ENCODE data around the gene GAPVD1. TPM values are rescaled to one million over a fixed set of nuclear protein-coding genes. Genes with fewer than 3 reads are reported as not detected.

GAPVD1 gene
- total and polyA plus RNA-seq, 2 of the 13 experiments (the other 11 are each of a cell fraction or from before 2014, with no cell fraction given): 11.1 to 33.2 TPM

DNA sequence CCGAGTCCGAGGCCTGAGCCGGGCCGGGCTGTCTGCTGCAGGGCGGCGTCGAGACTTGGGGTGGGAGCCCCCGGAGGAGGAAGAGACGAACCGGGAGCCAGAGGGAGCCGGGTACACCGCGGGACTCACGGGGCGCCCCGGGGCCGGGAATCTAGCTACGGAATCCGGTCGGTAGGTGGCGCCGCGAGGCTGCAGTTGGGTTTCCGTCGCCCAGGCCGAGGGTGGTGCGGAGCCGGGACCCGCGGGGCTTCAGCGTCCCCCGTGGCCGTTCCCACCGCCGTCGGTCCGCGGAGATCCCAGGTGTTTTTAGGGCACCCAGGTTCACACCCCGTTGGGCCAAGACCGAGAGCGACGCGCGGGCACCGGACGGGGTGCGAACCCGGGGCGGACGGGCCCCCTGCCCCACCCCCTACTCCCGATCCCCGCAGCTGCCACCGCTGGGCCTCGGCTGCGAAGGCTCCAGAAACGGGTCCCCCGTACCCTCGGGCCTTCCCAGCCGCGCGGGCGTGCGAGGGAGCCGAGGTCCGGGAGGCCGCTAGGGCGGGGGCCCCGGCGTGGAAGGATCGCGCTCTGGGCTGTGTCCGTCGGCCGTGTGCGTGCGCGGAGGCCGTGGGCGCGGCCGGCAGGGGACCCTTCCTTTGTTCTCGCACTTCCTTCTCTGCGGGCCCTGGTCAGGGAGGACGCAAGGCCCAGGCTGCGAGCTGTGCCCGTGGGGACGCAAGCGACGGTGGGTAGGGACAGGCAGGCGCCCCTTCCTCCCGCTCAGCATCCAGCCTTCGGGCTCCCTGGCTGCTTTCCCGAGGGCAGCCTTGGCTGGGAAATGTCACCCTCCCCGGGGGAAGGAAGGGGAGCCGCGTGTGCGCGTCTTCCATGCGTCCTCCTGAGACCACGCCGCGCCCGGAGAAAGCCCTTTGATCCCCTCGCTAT is 146.6 kb downstream of the GAPVD1 start:
- intact Hi-C loops (cut with micrococcal nuclease; ENCODE audit: unreplicated experiment): loop anchor here (2.0 to 5.0 kb wide), 2 partner anchors 139 to 821 kb away; no protein-coding TSS in a partner anchor
- POLR2A ChIA-PET: interaction anchor here (1.5 kb wide), 1 partner anchor 167 kb away, joined by 5 read pairs; the partner anchor contains the start of gene HSPA5
- Histone ChIP-seq H3K36me3 (replicated peaks in 1 of 2; ENCODE audit: control insufficient read depth in 1 of 2, insufficient read depth in 2 of 2, low read length in 2 of 2) (no peaks in the 10 kb centered on the region), H2AFZ (ENCODE audit: low read length) (no peak overlapping the region), H3K27ac (ENCODE audit: extremely low read length, insufficient read depth, low read length) (no peak overlapping the region), H3K9me3 (ENCODE audit: low read length) (no peaks in the 10 kb centered on the region), H4K20me1 (ENCODE audit: insufficient read depth, low read length) (no peaks in the 10 kb centered on the region), H3K4me2 (ENCODE audit: low read depth, low read length) (peak overlapping the region; percentile 98), H3K27me3 (ENCODE audit: control insufficient read depth in 1 of 2, insufficient read depth in 2 of 2, low read length in 2 of 2) (peaks cover 0 to 34% of the 10 kb centered on the region in 2 experiments; a peak in 4 of 5 replicates), H3K4me3 (replicated peaks in 1 of 3; ENCODE audit: insufficient read depth in 1 of 3, low read depth in 2 of 3, low read length in 3 of 3) (peak overlapping the region; percentile 72 to 78 (median 78)), H3K79me2 (ENCODE audit: insufficient read depth, low read length) (no peaks in the 10 kb centered on the region), H3K4me1 (ENCODE audit: insufficient read depth, low read length) (peaks cover 52% of the 10 kb centered on the region), H3K9ac (ENCODE audit: insufficient read depth, low read depth, low read length) (peak overlapping the region; percentile 57)
- in situ Hi-C loops (cut with HindIII; ENCODE audit: extremely low pct_ligation_motif_present, low pct_unique_long_range_greater_than_20kb): loop anchor here (5.0 to 10.0 kb wide), 3 partner anchors 224 to 987 kb away; no protein-coding TSS in a partner anchor
- ATAC-seq (peak; percentile 84), FAIRE-seq (no peak), DNase-seq (ENCODE audit: low spot score) (peak; percentile 39)
- no TSS peak for BruUV-seq (replicated peaks)
- CTCF ChIA-PET (ENCODE audit: low intra/inter-chr PET ratio, low total read pairs): interaction anchor here (0.9 to 1.1 kb wide), 2 partner anchors 223 to 224 kb away, joined by 3 to 5 read pairs; no protein-coding TSS in a partner anchor
- 50% methylated on average over 20 of the region's 104 CpGs for WGBS (ENCODE audit: low lambda C conversion rate)
- TF ChIP-seq, protein P1, sequence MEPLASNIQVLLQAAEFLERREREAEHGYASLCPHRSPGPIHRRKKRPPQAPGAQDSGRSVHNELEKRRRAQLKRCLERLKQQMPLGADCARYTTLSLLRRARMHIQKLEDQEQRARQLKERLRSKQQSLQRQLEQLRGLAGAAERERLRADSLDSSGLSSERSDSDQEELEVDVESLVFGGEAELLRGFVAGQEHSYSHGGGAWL (CRISPR knock-in tag; IDR thresholded peaks at IDR 0.05): no peak
- TF ChIP-seq, protein P2, sequence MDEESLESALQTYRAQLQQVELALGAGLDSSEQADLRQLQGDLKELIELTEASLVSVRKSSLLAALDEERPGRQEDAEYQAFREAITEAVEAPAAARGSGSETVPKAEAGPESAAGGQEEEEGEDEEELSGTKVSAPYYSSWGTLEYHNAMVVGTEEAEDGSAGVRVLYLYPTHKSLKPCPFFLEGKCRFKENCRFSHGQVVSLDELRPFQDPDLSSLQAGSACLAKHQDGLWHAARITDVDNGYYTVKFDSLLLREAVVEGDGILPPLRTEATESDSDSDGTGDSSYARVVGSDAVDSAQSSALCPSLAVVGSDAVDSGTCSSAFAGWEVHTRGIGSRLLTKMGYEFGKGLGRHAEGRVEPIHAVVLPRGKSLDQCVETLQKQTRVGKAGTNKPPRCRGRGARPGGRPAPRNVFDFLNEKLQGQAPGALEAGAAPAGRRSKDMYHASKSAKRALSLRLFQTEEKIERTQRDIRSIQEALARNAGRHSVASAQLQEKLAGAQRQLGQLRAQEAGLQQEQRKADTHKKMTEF (CRISPR knock-in tag; IDR thresholded peaks at IDR 0.05): peak; percentile 56; the same call in 1 of the 2 replicates
- peak; percentile 13 for TF ChIP-seq CBX1 (IDR thresholded peaks at IDR 0.05; ENCODE audit: low read depth)
- TF ChIP-seq SOX5 (CRISPR knock-in tag; IDR thresholded peaks at IDR 0.05; ENCODE audit: borderline replicate concordance): no peak
- no peak for TF ChIP-seq ZNF331 (CRISPR knock-in tag; IDR thresholded peaks at IDR 0.05)
- TF ChIP-seq, protein P3, sequence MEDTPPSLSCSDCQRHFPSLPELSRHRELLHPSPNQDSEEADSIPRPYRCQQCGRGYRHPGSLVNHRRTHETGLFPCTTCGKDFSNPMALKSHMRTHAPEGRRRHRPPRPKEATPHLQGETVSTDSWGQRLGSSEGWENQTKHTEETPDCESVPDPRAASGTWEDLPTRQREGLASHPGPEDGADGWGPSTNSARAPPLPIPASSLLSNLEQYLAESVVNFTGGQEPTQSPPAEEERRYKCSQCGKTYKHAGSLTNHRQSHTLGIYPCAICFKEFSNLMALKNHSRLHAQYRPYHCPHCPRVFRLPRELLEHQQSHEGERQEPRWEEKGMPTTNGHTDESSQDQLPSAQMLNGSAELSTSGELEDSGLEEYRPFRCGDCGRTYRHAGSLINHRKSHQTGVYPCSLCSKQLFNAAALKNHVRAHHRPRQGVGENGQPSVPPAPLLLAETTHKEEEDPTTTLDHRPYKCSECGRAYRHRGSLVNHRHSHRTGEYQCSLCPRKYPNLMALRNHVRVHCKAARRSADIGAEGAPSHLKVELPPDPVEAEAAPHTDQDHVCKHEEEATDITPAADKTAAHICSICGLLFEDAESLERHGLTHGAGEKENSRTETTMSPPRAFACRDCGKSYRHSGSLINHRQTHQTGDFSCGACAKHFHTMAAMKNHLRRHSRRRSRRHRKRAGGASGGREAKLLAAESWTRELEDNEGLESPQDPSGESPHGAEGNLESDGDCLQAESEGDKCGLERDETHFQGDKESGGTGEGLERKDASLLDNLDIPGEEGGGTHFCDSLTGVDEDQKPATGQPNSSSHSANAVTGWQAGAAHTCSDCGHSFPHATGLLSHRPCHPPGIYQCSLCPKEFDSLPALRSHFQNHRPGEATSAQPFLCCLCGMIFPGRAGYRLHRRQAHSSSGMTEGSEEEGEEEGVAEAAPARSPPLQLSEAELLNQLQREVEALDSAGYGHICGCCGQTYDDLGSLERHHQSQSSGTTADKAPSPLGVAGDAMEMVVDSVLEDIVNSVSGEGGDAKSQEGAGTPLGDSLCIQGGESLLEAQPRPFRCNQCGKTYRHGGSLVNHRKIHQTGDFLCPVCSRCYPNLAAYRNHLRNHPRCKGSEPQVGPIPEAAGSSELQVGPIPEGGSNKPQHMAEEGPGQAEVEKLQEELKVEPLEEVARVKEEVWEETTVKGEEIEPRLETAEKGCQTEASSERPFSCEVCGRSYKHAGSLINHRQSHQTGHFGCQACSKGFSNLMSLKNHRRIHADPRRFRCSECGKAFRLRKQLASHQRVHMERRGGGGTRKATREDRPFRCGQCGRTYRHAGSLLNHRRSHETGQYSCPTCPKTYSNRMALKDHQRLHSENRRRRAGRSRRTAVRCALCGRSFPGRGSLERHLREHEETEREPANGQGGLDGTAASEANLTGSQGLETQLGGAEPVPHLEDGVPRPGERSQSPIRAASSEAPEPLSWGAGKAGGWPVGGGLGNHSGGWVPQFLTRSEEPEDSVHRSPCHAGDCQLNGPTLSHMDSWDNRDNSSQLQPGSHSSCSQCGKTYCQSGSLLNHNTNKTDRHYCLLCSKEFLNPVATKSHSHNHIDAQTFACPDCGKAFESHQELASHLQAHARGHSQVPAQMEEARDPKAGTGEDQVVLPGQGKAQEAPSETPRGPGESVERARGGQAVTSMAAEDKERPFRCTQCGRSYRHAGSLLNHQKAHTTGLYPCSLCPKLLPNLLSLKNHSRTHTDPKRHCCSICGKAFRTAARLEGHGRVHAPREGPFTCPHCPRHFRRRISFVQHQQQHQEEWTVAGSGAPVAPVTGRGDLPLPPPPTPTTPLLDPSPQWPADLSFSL (CRISPR knock-in tag; IDR thresholded peaks at IDR 0.05): peak; percentile 64; the same call in 1 of the 2 replicates
- peak; percentile 41; the same call in 1 of the 2 replicates for TF ChIP-seq MTA1 (CRISPR knock-in tag; IDR thresholded peaks at IDR 0.05; ENCODE audit: borderline replicate concordance)
- no peak for TF ChIP-seq EHMT2 (IDR thresholded peaks at IDR 0.05; ENCODE audit: borderline replicate concordance, low read depth, low read length)
- TF ChIP-seq, protein P4, sequence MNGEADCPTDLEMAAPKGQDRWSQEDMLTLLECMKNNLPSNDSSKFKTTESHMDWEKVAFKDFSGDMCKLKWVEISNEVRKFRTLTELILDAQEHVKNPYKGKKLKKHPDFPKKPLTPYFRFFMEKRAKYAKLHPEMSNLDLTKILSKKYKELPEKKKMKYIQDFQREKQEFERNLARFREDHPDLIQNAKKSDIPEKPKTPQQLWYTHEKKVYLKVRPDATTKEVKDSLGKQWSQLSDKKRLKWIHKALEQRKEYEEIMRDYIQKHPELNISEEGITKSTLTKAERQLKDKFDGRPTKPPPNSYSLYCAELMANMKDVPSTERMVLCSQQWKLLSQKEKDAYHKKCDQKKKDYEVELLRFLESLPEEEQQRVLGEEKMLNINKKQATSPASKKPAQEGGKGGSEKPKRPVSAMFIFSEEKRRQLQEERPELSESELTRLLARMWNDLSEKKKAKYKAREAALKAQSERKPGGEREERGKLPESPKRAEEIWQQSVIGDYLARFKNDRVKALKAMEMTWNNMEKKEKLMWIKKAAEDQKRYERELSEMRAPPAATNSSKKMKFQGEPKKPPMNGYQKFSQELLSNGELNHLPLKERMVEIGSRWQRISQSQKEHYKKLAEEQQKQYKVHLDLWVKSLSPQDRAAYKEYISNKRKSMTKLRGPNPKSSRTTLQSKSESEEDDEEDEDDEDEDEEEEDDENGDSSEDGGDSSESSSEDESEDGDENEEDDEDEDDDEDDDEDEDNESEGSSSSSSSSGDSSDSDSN (CRISPR knock-in tag; IDR thresholded peaks at IDR 0.05): peak; percentile 47; the same call in 1 of the 2 replicates
- TF ChIP-seq ZNF749 (CRISPR knock-in tag; IDR thresholded peaks at IDR 0.05; ENCODE audit: borderline replicate concordance): 0 out of 2 replicates have a peak, but pooled peaks have one; percentile 16
- peak; percentile 48 for TF ChIP-seq HOXA3 (CRISPR knock-in tag; IDR thresholded peaks at IDR 0.05)
